ENCODE measurements around the gene LEFTY1. TPM values are rescaled to one million over a fixed set of nuclear protein-coding genes. Genes with fewer than 3 reads are reported as not detected.
A peak's percentile ranks its signal among the peaks of the same experiment; 100 is the strongest.

LEFTY1 gene
- total RNA-seq, 4 donors from 2014 or later, result 0.33 TPM; not detected in 3

GRCh38 chr1:225845571-225846259 lies 43.2 kb downstream of the LEFTY1 start:
- intact Hi-C loops (cut with DNase I), result loop anchor here (2.0 to 10.0 kb wide), 5 partner anchors 35 to 371 kb away; partner anchors contain the start of gene EPHX1
- WGBS, result 56% methylated on average over 6 of the region's 13 CpGs
- TF ChIP-seq, protein P1, sequence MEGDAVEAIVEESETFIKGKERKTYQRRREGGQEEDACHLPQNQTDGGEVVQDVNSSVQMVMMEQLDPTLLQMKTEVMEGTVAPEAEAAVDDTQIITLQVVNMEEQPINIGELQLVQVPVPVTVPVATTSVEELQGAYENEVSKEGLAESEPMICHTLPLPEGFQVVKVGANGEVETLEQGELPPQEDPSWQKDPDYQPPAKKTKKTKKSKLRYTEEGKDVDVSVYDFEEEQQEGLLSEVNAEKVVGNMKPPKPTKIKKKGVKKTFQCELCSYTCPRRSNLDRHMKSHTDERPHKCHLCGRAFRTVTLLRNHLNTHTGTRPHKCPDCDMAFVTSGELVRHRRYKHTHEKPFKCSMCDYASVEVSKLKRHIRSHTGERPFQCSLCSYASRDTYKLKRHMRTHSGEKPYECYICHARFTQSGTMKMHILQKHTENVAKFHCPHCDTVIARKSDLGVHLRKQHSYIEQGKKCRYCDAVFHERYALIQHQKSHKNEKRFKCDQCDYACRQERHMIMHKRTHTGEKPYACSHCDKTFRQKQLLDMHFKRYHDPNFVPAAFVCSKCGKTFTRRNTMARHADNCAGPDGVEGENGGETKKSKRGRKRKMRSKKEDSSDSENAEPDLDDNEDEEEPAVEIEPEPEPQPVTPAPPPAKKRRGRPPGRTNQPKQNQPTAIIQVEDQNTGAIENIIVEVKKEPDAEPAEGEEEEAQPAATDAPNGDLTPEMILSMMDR (IDR thresholded peaks at IDR 0.05), result peak; percentile 80 to 88 (median 85)
- TF ChIP-seq POLR2AphosphoS5 (IDR thresholded peaks at IDR 0.05) (peak; percentile 59 to 72), EP300 (IDR thresholded peaks at IDR 0.05) (no peak)
- no peak overlapping the region for H3K4me3 ChIP-seq
- DNase-seq (ENCODE audit: extremely low spot score), result no peak
- no peaks in the 10 kb centered on the region for H3K27me3 ChIP-seq
- peaks cover 31 to 88% (median 82%) of the 10 kb centered on the region in 4 donors for H3K36me3 ChIP-seq
- H3K27ac ChIP-seq (replicated peaks in 1 of 4), result peak overlapping the region; percentile 37 to 59 (median 55)
- H3K4me1 ChIP-seq, result peaks cover 10 to 34% (median 15%) of the 10 kb centered on the region in 4 donors
- H3K9me3 ChIP-seq, result no peaks in the 10 kb centered on the region

DNA sequence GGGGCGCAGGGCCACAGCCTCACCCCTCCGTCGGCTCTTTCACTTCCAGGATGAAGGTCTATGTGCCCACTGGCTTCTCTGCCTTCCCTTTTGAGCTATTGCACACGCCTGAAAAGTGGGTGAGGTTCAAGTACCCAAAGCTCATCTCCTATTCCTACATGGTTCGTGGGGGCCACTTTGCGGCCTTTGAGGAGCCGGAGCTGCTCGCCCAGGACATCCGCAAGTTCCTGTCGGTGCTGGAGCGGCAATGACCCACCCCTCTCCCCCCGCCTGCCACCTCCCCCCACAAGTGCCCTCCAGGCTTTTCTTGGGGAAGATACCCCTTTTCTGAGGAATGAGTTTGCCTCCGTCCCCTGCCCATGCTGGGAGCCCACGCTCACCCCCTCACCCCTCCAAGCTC lies 43.8 kb downstream of the LEFTY1 start:
- DNase-seq (ENCODE audit: extremely low spot score), result no peak
- intact Hi-C loops (cut with DNase I), result loop anchor here (2.0 to 10.0 kb wide), 2 partner anchors 66 to 200 kb away; no protein-coding TSS in a partner anchor
- no peaks in the 10 kb centered on the region for H3K9me3 ChIP-seq
- no peak overlapping the region for H3K4me3 ChIP-seq
- no peaks in the 10 kb centered on the region for H3K27me3 ChIP-seq
- peaks cover 9 to 29% (median 15%) of the 10 kb centered on the region in 4 donors for H3K4me1 ChIP-seq
- no peak for TF ChIP-seq POLR2AphosphoS5 (IDR thresholded peaks at IDR 0.05)
- TF ChIP-seq, protein P1 (IDR thresholded peaks at IDR 0.05), result no peak
- no peak for TF ChIP-seq POLR2A (IDR thresholded peaks at IDR 0.05; ENCODE audit: low read depth)
- no peak for TF ChIP-seq EP300 (IDR thresholded peaks at IDR 0.05)
- peaks cover 34 to 94% (median 87%) of the 10 kb centered on the region in 4 donors for H3K36me3 ChIP-seq
- WGBS, result 89% methylated on average over 14 of the region's 14 CpGs
- peak overlapping the region; percentile 37 to 59 (median 55) for H3K27ac ChIP-seq (replicated peaks in 1 of 4)

DNA sequence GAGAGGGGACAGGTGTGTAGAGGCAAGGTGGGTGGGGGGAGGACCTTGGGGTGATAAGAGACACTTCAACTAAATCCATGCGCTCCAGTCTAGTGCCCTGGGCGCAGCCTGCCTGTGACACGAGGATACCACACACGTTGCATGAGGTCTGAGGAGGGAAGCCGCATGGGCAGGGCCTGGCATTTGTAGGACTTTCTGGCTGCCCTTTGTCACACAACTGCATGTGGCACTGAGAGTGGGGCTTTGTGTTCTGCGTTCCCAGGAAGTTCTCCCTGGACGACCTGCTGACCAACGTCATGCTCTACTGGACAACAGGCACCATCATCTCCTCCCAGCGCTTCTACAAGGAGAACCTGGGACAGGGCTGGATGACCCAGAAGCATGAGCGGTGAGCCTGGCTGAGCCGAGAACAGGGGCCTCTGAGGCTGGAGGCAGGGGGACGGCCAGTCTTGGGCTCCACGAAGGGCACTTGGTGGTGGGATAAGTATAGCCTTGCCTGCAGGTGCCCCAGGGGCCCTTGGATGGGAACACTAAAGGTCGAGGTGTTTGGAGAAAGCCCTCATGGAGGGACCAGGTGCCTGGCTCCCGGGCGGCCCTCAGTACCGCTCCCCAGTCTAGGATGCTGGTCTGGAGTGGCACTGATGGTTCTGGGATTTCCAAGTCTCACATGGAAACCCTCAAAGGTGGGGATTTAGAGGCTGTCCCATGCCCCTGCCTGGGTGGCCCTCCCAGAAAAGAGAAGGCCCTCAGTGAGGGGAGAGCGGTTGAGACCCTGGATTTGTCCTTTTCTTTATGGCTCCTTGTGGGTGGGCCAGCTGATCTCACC lies 44.5 kb downstream of the LEFTY1 start:
- intact Hi-C loops (cut with DNase I), result loop anchor here (2.0 to 10.0 kb wide), 2 partner anchors 66 to 200 kb away; no protein-coding TSS in a partner anchor
- 94% methylated on average over 17 of the region's 18 CpGs for WGBS
- Histone ChIP-seq H3K27me3 (no peaks in the 10 kb centered on the region), H3K36me3 (peaks cover 41 to 96% (median 91%) of the 10 kb centered on the region in 4 donors), H3K4me3 (no peak overlapping the region), H3K9me3 (no peaks in the 10 kb centered on the region), H3K27ac (replicated peaks in 1 of 4) (peak overlapping the region in 1 of 4 donors; percentile 59), H3K4me1 (peaks cover 4 to 23% (median 10%) of the 10 kb centered on the region in 4 donors)
- TF ChIP-seq POLR2AphosphoS5 (IDR thresholded peaks at IDR 0.05), result peak in 1 of 2 donors; percentile 8
- TF ChIP-seq, protein P1 (IDR thresholded peaks at IDR 0.05), result no peak
- DNase-seq (ENCODE audit: extremely low spot score), result no peak

- TF ChIP-seq, protein P1 (IDR thresholded peaks at IDR 0.05), result no peak
- TF ChIP-seq POLR2A (IDR thresholded peaks at IDR 0.05; ENCODE audit: low read depth), result no peak
- TF ChIP-seq EP300 (IDR thresholded peaks at IDR 0.05), result no peak
- no peak for TF ChIP-seq POLR2AphosphoS5 (IDR thresholded peaks at IDR 0.05)
- Histone ChIP-seq H3K27me3 (no peaks in the 10 kb centered on the region), H3K27ac (replicated peaks in 1 of 4) (no peak overlapping the region), H3K9me3 (no peaks in the 10 kb centered on the region), H3K36me3 (peaks cover 46 to 96% (median 93%) of the 10 kb centered on the region in 4 donors), H3K4me1 (peaks cover 4 to 13% (median 10%) of the 10 kb centered on the region in 4 donors), H3K4me3 (no peak overlapping the region)
- intact Hi-C loops (cut with DNase I), result loop anchor here (10.0 kb wide), 1 partner anchor 199 kb away; no protein-coding TSS in a partner anchor
- DNase-seq (ENCODE audit: extremely low spot score), result no peak
- 86% methylated on average over 4 of the region's 6 CpGs for WGBS
Measured at GRCh38 chr1:225843426-225843795, 45.5 kb downstream of the LEFTY1 start.
